ENCODE data around the gene CAPN1. TPM values are rescaled to one million over a fixed set of nuclear protein-coding genes. Genes with fewer than 3 reads are reported as not detected.

The CAPN1 gene
- total and polyA plus RNA-seq, 2 of the 13 experiments (the other 11 are each of a cell fraction or from before 2014, with no cell fraction given) = 57.3 to 82.6 TPM

DNA sequence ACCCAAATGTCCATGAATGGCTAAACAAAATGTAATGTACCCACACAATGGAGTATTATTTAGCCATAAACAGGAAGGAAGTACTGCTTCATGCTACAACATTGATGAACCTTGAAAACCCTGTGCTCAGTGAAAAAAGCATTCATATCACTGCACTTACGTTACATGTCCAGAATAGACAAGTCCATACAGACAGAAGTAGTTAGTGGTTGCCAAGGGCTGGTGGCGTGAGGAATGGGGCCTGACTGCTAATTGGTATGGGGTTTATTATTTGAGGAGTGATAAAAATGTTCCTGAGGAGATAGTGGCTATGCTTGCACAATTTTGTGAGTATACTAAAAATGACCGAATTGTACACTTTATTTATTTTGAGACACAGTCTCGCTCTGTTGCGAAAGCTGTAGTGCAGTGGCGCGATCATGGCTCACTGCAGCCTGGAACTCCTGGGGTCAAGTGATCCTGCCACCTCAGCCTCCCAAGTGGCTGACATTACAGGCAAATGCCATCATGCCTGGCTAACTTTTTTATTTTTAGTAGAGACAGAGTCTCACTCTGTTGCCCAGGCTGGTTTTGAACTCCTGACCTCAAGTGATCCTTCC is 39.7 kb upstream of the CAPN1 start (continued):
- TF ChIP-seq, protein P1, sequence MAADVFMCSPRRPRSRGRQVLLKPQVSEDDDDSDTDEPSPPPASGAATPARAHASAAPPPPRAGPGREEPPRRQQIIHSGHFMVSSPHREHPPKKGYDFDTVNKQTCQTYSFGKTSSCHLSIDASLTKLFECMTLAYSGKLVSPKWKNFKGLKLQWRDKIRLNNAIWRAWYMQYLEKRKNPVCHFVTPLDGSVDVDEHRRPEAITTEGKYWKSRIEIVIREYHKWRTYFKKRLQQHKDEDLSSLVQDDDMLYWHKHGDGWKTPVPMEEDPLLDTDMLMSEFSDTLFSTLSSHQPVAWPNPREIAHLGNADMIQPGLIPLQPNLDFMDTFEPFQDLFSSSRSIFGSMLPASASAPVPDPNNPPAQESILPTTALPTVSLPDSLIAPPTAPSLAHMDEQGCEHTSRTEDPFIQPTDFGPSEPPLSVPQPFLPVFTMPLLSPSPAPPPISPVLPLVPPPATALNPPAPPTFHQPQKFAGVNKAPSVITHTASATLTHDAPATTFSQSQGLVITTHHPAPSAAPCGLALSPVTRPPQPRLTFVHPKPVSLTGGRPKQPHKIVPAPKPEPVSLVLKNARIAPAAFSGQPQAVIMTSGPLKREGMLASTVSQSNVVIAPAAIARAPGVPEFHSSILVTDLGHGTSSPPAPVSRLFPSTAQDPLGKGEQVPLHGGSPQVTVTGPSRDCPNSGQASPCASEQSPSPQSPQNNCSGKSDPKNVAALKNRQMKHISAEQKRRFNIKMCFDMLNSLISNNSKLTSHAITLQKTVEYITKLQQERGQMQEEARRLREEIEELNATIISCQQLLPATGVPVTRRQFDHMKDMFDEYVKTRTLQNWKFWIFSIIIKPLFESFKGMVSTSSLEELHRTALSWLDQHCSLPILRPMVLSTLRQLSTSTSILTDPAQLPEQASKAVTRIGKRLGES (CRISPR knock-in tag; IDR thresholded peaks at IDR 0.05; ENCODE audit: borderline replicate concordance) = no peak
- no peak for TF ChIP-seq ZSCAN31 (CRISPR knock-in tag; IDR thresholded peaks at IDR 0.05; ENCODE audit: low read depth)
- TF ChIP-seq, protein P2, sequence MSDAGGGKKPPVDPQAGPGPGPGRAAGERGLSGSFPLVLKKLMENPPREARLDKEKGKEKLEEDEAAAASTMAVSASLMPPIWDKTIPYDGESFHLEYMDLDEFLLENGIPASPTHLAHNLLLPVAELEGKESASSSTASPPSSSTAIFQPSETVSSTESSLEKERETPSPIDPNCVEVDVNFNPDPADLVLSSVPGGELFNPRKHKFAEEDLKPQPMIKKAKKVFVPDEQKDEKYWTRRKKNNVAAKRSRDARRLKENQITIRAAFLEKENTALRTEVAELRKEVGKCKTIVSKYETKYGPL (CRISPR knock-in tag; IDR thresholded peaks at IDR 0.05) = no peak
- TF ChIP-seq NBN (conservative IDR thresholded peaks at IDR 0.05) = no peak
- TF ChIP-seq EED (CRISPR knock-in tag; IDR thresholded peaks at IDR 0.05) = no peak
- TF ChIP-seq ZNF138 (CRISPR knock-in tag; IDR thresholded peaks at IDR 0.05; ENCODE audit: low read depth) = no peak
- TF ChIP-seq RFX5 (IDR thresholded peaks at IDR 0.05; ENCODE audit: low read depth, low read length) = no peak
- TF ChIP-seq SALL1 (CRISPR knock-in tag; IDR thresholded peaks at IDR 0.05) = 0 out of 2 replicates have a peak, but pooled peaks have one; percentile 17
- no peak for TF ChIP-seq CCDC6 (CRISPR knock-in tag; IDR thresholded peaks at IDR 0.05)
- TF ChIP-seq, protein P3, sequence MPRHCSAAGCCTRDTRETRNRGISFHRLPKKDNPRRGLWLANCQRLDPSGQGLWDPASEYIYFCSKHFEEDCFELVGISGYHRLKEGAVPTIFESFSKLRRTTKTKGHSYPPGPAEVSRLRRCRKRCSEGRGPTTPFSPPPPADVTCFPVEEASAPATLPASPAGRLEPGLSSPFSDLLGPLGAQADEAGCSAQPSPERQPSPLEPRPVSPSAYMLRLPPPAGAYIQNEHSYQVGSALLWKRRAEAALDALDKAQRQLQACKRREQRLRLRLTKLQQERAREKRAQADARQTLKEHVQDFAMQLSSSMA (CRISPR knock-in tag; IDR thresholded peaks at IDR 0.05) = no peak
- TF ChIP-seq NR2F6 (IDR thresholded peaks at IDR 0.05) = peak; percentile 11; the same call in 1 of the 2 replicates
- TF ChIP-seq NR2F6 (CRISPR knock-in tag; IDR thresholded peaks at IDR 0.05) = no peak
- TF ChIP-seq, protein P4, sequence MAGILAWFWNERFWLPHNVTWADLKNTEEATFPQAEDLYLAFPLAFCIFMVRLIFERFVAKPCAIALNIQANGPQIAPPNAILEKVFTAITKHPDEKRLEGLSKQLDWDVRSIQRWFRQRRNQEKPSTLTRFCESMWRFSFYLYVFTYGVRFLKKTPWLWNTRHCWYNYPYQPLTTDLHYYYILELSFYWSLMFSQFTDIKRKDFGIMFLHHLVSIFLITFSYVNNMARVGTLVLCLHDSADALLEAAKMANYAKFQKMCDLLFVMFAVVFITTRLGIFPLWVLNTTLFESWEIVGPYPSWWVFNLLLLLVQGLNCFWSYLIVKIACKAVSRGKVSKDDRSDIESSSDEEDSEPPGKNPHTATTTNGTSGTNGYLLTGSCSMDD (CRISPR knock-in tag; IDR thresholded peaks at IDR 0.05) = no peak
- TF ChIP-seq ZNF232 (CRISPR knock-in tag; IDR thresholded peaks at IDR 0.05; ENCODE audit: borderline replicate concordance) = no peak
- TF ChIP-seq PRMT3 (CRISPR knock-in tag; IDR thresholded peaks at IDR 0.05; ENCODE audit: borderline replicate concordance, low read depth) = no peak
- TF ChIP-seq ATF7 (IDR thresholded peaks at IDR 0.05) = no peak
- no peak for TF ChIP-seq ATF7 (CRISPR knock-in tag; IDR thresholded peaks at IDR 0.05)
- peak; percentile 75 for TF ChIP-seq ZNF12 (CRISPR knock-in tag; IDR thresholded peaks at IDR 0.05)
- no peak for TF ChIP-seq SMARCE1 (IDR thresholded peaks at IDR 0.05; ENCODE audit: borderline replicate concordance)
- no peak for TF ChIP-seq TP53 (CRISPR knock-in tag; conservative IDR thresholded peaks at IDR 0.05)
- no peak for TF ChIP-seq ZNF615 (CRISPR knock-in tag; IDR thresholded peaks at IDR 0.05; ENCODE audit: borderline replicate concordance)
- TF ChIP-seq ZBTB43 (CRISPR knock-in tag; conservative IDR thresholded peaks at IDR 0.05) = 0 out of 2 replicates have a peak, but pooled peaks have one; percentile 32
- TF ChIP-seq, protein P5, sequence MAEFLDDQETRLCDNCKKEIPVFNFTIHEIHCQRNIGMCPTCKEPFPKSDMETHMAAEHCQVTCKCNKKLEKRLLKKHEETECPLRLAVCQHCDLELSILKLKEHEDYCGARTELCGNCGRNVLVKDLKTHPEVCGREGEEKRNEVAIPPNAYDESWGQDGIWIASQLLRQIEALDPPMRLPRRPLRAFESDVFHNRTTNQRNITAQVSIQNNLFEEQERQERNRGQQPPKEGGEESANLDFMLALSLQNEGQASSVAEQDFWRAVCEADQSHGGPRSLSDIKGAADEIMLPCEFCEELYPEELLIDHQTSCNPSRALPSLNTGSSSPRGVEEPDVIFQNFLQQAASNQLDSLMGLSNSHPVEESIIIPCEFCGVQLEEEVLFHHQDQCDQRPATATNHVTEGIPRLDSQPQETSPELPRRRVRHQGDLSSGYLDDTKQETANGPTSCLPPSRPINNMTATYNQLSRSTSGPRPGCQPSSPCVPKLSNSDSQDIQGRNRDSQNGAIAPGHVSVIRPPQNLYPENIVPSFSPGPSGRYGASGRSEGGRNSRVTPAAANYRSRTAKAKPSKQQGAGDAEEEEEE (CRISPR knock-in tag; IDR thresholded peaks at IDR 0.05; ENCODE audit: borderline replicate concordance) = no peak
- TF ChIP-seq ZNF619 (CRISPR knock-in tag; IDR thresholded peaks at IDR 0.05) = no peak
